ENCODE results near the gene TRMT2A.

DNA sequence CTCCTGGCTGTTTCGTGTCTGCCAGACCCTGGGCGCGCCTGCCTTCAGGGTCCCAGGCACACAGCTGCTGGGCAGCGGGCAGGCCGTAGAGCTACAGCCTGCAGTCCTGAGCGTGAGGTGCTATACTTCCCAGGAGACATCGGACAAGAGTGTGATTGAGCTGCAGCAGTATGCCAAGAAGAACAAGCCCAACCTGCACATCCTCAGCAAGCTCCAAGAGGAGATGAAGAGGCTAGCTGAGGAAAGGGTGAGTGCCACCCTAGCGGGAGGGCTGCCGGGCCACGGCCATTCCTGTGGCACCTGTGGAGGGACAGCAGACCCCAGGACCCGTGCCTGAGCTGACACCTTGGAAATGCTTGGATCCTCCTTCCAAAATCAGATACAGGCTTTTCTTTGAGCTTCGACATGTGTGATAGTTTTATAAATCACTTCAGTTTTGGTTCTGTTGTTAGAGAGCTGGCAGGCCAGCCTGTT is 8.2 kb downstream of the TRMT2A start:
- no peak for TF ChIP-seq EZH2phosphoT487 (IDR thresholded peaks at IDR 0.05; ENCODE audit: borderline replicate concordance, low read depth, low read length)
- TF ChIP-seq, protein P1, sequence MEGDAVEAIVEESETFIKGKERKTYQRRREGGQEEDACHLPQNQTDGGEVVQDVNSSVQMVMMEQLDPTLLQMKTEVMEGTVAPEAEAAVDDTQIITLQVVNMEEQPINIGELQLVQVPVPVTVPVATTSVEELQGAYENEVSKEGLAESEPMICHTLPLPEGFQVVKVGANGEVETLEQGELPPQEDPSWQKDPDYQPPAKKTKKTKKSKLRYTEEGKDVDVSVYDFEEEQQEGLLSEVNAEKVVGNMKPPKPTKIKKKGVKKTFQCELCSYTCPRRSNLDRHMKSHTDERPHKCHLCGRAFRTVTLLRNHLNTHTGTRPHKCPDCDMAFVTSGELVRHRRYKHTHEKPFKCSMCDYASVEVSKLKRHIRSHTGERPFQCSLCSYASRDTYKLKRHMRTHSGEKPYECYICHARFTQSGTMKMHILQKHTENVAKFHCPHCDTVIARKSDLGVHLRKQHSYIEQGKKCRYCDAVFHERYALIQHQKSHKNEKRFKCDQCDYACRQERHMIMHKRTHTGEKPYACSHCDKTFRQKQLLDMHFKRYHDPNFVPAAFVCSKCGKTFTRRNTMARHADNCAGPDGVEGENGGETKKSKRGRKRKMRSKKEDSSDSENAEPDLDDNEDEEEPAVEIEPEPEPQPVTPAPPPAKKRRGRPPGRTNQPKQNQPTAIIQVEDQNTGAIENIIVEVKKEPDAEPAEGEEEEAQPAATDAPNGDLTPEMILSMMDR (conservative IDR thresholded peaks at IDR 0.05; ENCODE audit: low read length): no peak

Measured in OCI-LY7 (cell line).